Mammary epithelial cell (primary cell): Measurements from ENCODE around the gene CLEC7A.

Source experiments
- CTCF ChIP-seq, 2 donors: IDR thresholded peaks in 1 of 2; conservative IDR thresholded peaks in 1 of 2; 2 replicates each; pipeline ENCODE4 v1.5.1; 2011 to 2012; ENCODE audit warnings: inconsistent platforms in 2 of 2, low read length in 2 of 2, mild to moderate bottlenecking in 2 of 2, control low read depth in 1 of 2, low read depth in 1 of 2; ENCODE audit not compliant: insufficient read depth in 1 of 2; ENCODE audit errors: extremely low read depth in 1 of 2
- EZH2 ChIP-seq: IDR thresholded peaks from 2 replicates; pipeline ENCODE4 v1.6.1; 2012; ENCODE audit warnings: low read length, inconsistent platforms, borderline replicate concordance

- TF ChIP-seq CTCF (conservative IDR thresholded peaks at IDR 0.05 in 1 of 2, IDR thresholded peaks at IDR 0.05 in 1 of 2; ENCODE audit: extremely low read depth in 1 of 2, insufficient read depth in 1 of 2, low read depth in 1 of 2, low read length in 2 of 2) (no peak), EZH2 (no peak)
These were observed 35.4 kb upstream of the CLEC7A start for GRCh38 chr12:10165421-10165820.
